Transverse colon (tissue), 4 donors: ENCODE measurements around the gene YIPF4. TPM values are rescaled to one million over a fixed set of nuclear protein-coding genes. Genes with fewer than 3 reads are reported as not detected.
"Not testable (repeated sequence)": the region's sequence is repeated elsewhere in the genome, so short reads cannot be mapped to it uniquely, and the experiment has no call there.

Experiments
- DNase-seq: peaks from one replicate; pipeline ENCODE4 v3.0.0-alpha.2; 2019
- H3K27ac ChIP-seq, 4 donors: fragments of 200-600 bp; sonication (generic); 2 replicates each; pipeline ENCODE4 v1.5.1; 2016 to 2018; ENCODE audit warnings: inconsistent platforms in 4 of 4
- H3K27me3 ChIP-seq: fragments of 200-600 bp; sonication (generic); 2 replicates; pipeline ENCODE4 v1.5.1; 2017; ENCODE audit warnings: inconsistent platforms
- H3K36me3 ChIP-seq, 4 donors: fragments of 200-600 bp; sonication (generic); 2 replicates each; pipeline ENCODE4 v1.5.1; 2017 to 2019; ENCODE audit warnings: inconsistent platforms in 4 of 4
- H3K4me1 ChIP-seq, 4 donors: fragments of 200-600 bp; sonication (generic); 2 replicates each; pipeline ENCODE4 v1.5.1; 2017 to 2020; ENCODE audit warnings: inconsistent platforms in 4 of 4
- H3K4me3 ChIP-seq, 4 donors: fragments of 200-600 bp; sonication (generic); 1 replicate in 1 of 4; 2 replicates in 3 of 4; pipeline versions ENCODE4 v1.5.1 to v1.6.1; 2017 to 2019; ENCODE audit warnings: inconsistent platforms in 4 of 4
- H3K9me3 ChIP-seq, 2 donors: fragments of 200-600 bp; sonication (generic); 2 replicates each; pipeline ENCODE4 v1.5.1; 2017 to 2019; ENCODE audit warnings: inconsistent platforms in 2 of 2
- CTCF ChIP-seq, 5 experiments: fragments of 200-600 bp in 3 of 5; fragments of 450-650 bp in 2 of 5; sonication (generic) in 3 of 5; IDR thresholded peaks; 1 replicate in 2 of 5; 2 replicates in 3 of 5; pipeline ENCODE4 v1.5.1; 2016 to 2017; ENCODE audit warnings: antibody characterized with exemption in 5 of 5, inconsistent platforms in 3 of 5, mild to moderate bottlenecking in 2 of 5, moderate library complexity in 1 of 5
- EP300 ChIP-seq: sonication (generic); formaldehyde crosslinking; IDR thresholded peaks from one replicate; pipeline ENCODE4 v1.6.1; 2017; ENCODE audit warnings: antibody characterized with exemption, low read depth
- POLR2A ChIP-seq: fragments of 450-650 bp; IDR thresholded peaks from one replicate; pipeline ENCODE4 v1.6.1; 2016; ENCODE audit warnings: antibody characterized with exemption, mild to moderate bottlenecking, moderate library complexity
- POLR2AphosphoS5 ChIP-seq, 3 donors: sonication (generic); formaldehyde crosslinking; IDR thresholded peaks; one replicate each; pipeline ENCODE4 v1.6.1; 2016; ENCODE audit warnings: antibody characterized with exemption in 3 of 3
- WGBS, 2 donors: methylation state at CpG; one replicate each; pipeline ENCODE4 v1.1.5; 2018; ENCODE audit warnings: low coverage in 1 of 2; 5-methylcytosine and 5-hydroxymethylcytosine counted together
- in situ Hi-C, 4 donors: fragments of 200-750 bp; cut with MboI; loops; one replicate each; pipeline versions ENCODE4 v1.15.0 to v1.15.1; 2017; ENCODE audit warnings: low sequenced_read_pairs in 3 of 4, low pct_ligation_motif_present in 1 of 4, low pct_unique_long_range_greater_than_20kb in 1 of 4
- intact Hi-C: fragments of 100-400 bp; cut with DNase I; formaldehyde crosslinking; loops from one replicate; pipeline ENCODE4 v1.15.1; 2023; ENCODE audit warnings: low total_unique reads
- total RNA-seq, 4 donors: library from RNA; depleted of rRNA; stranded (reverse); fragments of >200 nt; gene quantifications; one replicate each; pipeline ENCODE4 v1.1.0, GENCODE V29; 2016

YIPF4 gene
- total RNA-seq, 4 donors from 2014 or later: 11.7 to 19.5 (median 16.1) TPM

DNA sequence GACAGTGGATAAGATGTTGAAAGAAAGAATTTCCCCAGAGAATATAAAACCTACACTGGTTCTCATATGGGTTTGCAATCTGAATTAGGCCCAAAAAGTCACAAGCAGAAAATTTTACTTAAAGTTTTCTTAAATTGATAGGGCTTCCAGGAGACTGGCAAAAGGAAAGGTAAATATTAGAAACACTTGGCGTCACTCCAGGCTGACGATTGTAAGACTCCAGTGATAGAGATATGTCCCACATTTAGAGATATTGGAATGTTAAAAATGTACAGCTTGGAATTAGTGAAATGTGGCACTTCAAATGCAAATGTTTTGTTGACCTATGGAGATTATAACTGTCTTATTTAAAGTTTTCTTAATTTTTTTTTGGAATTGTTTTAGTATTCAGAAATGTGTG, 14.0 kb downstream of the YIPF4 start:
- DNase-seq: no peak
- 51 to 63% methylated on average over 2 of the region's 2 CpGs for WGBS, 2 donors
- in situ Hi-C loops: no loop called here

GRCh38 chr2:32293493-32293892, 15.8 kb downstream of the YIPF4 start:
- H3K4me3 ChIP-seq, H3K27me3 ChIP-seq, in situ Hi-C loops, intact Hi-C loops, DNase-seq, H3K9me3 ChIP-seq, H3K27ac ChIP-seq: not testable (repeated sequence)
- WGBS, 2 donors: 94% methylated on average over 14 of the region's 26 CpGs; no CpG with 5 or more reads in 1 of the 2 donors
- peaks cover 4 to 19% (median 12%) of the 10 kb centered on the region in 4 donors for H3K4me1 ChIP-seq
- H3K36me3 ChIP-seq: peaks cover 0 to 29% (median 14%) of the 10 kb centered on the region in 4 donors

More for the DNA sequence above, 14.0 kb downstream of the YIPF4 start:
- Histone ChIP-seq H3K27ac (no peak overlapping the region), H3K4me1 (peaks cover 6 to 32% (median 20%) of the 10 kb centered on the region in 4 donors), H3K4me3 (no peak overlapping the region), H3K27me3 (no peaks in the 10 kb centered on the region), H3K9me3 (no peaks in the 10 kb centered on the region), H3K36me3 (peaks cover 0 to 21% (median 10%) of the 10 kb centered on the region in 4 donors)
- TF ChIP-seq POLR2A (no peak), POLR2AphosphoS5 (IDR thresholded peaks at IDR 0.05) (no peak), CTCF (IDR thresholded peaks at IDR 0.05) (no peak), EP300 (no peak)
- intact Hi-C loops: no loop called here

DNA sequence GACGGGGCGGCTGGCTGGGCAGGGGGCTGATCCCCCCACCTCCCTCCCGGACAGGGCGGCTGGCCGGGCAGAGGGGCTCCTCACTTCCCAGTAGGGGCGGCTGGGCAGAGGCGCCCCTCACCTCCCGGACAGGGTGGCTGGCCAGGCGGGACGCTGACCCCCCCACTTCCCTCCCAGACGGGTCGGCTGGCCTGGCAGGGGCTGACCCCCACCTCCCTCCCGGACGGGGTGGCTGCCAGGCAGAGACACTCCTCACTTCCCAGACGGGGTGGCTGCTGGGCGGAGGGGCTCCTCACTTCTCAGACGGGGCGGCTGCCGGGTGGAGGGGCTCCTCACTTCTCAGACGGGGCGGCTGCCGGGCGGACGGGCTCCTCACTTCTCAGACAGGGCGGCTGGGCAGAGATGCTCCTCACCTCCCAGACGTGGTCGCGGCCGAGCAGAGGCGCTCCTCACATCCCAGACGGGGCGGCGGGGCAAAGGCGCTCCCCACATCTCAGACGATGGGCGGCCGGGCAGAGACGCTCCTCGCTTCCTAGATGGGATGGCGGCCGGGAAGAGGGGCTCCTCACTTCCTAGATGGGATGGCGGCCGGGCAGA, 16.4 kb downstream of the YIPF4 start:
- intact Hi-C loops, H3K4me3 ChIP-seq, in situ Hi-C loops, H3K27me3 ChIP-seq, H3K27ac ChIP-seq, H3K9me3 ChIP-seq, DNase-seq: not testable (repeated sequence)
- WGBS, 2 donors: 98% methylated on average over 24 of the region's 43 CpGs; no CpG with 5 or more reads in 1 of the 2 donors
- Histone ChIP-seq H3K4me1 (peaks cover 0 to 13% (median 6%) of the 10 kb centered on the region in 4 donors), H3K36me3 (peaks cover 0 to 34% (median 15%) of the 10 kb centered on the region in 4 donors)

DNA sequence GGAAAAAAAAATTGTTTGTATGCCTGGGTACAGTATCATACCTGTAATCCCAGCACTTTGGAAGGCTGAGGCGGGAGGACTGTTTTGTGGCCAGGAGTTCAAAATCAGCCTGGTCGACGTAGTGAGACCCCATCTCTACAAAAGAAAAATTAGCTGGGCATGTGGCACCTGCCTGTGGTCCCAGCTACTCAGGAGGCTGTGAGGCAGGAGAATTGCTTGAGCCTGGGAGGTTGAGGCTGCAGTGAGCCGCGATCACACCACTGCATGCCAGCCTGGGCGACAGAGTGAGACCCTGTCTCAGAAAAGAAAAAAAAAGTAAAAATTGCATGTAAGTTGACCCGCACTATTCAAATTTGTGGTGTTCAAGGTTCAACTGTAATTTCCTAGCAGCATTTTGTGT, 32.9 kb downstream of the YIPF4 start:
- in situ Hi-C loops (no loop called here), intact Hi-C loops (no loop called here)
- Histone ChIP-seq H3K27ac (no peak overlapping the region), H3K4me3 (no peak overlapping the region), H3K36me3 (peaks cover 0 to 47% (median 11%) of the 10 kb centered on the region in 4 donors), H3K27me3 (no peaks in the 10 kb centered on the region), H3K9me3 (no peaks in the 10 kb centered on the region), H3K4me1 (no peaks in the 10 kb centered on the region)
- 93 to 95% methylated on average over 7 of the region's 7 CpGs for WGBS, 2 donors
- DNase-seq: no peak
- no peak for TF ChIP-seq EP300
- no peak for TF ChIP-seq POLR2A
- TF ChIP-seq POLR2AphosphoS5 (IDR thresholded peaks at IDR 0.05): no peak

- 56 to 84% methylated on average over 1 of the region's 1 CpG for WGBS, 2 donors
- no peaks in the 10 kb centered on the region for H3K9me3 ChIP-seq
- H3K4me3 ChIP-seq: no peak overlapping the region
- in situ Hi-C loops (no loop called here), intact Hi-C loops (no loop called here)
- TF ChIP-seq CTCF (IDR thresholded peaks at IDR 0.05) (no peak), POLR2AphosphoS5 (IDR thresholded peaks at IDR 0.05) (no peak), EP300 (no peak)
- no peak overlapping the region for H3K27ac ChIP-seq
- H3K27me3 ChIP-seq: no peaks in the 10 kb centered on the region
- H3K4me1 ChIP-seq: no peaks in the 10 kb centered on the region
- DNase-seq: no peak
- H3K36me3 ChIP-seq: peaks cover 0 to 11% (median 4%) of the 10 kb centered on the region in 4 donors
These were observed 37.2 kb downstream of the YIPF4 start for GRCh38 chr2:32314886-32315285.

DNA sequence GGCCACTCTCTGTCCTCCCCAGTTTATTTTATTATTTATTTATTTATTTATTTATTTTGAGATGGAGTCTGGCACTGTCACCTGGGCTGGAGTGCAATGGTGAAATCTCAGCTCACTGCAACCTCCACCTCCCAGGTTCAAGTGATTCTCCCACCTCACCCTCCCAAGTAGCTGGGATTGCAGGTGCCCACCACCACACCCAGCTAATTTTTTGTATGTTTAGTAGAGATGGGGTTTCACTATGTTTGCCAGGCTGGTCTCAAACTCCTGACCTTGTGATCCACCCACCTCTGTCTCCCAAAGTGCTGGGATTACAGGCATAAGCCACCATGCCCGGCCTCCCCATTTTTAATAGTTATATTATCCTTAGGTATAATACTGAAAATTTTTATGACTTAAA, 51.0 kb downstream of the YIPF4 start:
- WGBS, 2 donors: 37 to 78% methylated on average over 1 of the region's 1 CpG
- H3K4me3 ChIP-seq, H3K36me3 ChIP-seq, DNase-seq, H3K9me3 ChIP-seq, intact Hi-C loops, in situ Hi-C loops, H3K27me3 ChIP-seq: not testable (repeated sequence)
- Histone ChIP-seq H3K4me1 (peaks cover 0 to 38% (median 12%) of the 10 kb centered on the region in 4 donors), H3K27ac (peak overlapping the region; percentile 83 to 89 (median 86))
